MG63 (cell line): ENCODE measurements around the gene SPATS1. TPM values are rescaled to one million over a fixed set of nuclear protein-coding genes. Genes with fewer than 3 reads are reported as not detected.

ENCODE experiments used
- DNase-seq: peaks from one replicate; pipeline ENCODE4 v3.0.0-alpha.2; 2020
- H3K27me3 ChIP-seq: fragments of 250-450 bp; sonication (Bioruptor Pico); 2 replicates; pipeline ENCODE4 v1.5.1; 2020; ENCODE audit warnings: mild to moderate bottlenecking, moderate library complexity
- H3K36me3 ChIP-seq: fragments of 250-450 bp; sonication (Bioruptor Pico); 2 replicates; pipeline ENCODE4 v1.5.1; 2020; ENCODE audit warnings: mild to moderate bottlenecking, moderate library complexity
- H3K4me3 ChIP-seq: fragments of 250-450 bp; sonication (Bioruptor Pico); 2 replicates; pipeline ENCODE4 v1.5.1; 2020; ENCODE audit warnings: mild to moderate bottlenecking, moderate library complexity
- H3K9me3 ChIP-seq: fragments of 250-450 bp; sonication (Bioruptor Pico); 2 replicates; pipeline ENCODE4 v1.5.1; 2020; ENCODE audit warnings: mild to moderate bottlenecking, moderate library complexity
- total RNA-seq: library from RNA; depleted of rRNA; stranded (reverse); fragments of >200 nt; shearing (Covaris generic); gene quantifications from 2 replicates; pipeline ENCODE4 v1.2.3, GENCODE V29; 2014; ENCODE audit warnings: low replicate concordance; rRNA removed

Gene SPATS1
- total RNA-seq, 1 experiment from 2014 or later: not detected

DNA sequence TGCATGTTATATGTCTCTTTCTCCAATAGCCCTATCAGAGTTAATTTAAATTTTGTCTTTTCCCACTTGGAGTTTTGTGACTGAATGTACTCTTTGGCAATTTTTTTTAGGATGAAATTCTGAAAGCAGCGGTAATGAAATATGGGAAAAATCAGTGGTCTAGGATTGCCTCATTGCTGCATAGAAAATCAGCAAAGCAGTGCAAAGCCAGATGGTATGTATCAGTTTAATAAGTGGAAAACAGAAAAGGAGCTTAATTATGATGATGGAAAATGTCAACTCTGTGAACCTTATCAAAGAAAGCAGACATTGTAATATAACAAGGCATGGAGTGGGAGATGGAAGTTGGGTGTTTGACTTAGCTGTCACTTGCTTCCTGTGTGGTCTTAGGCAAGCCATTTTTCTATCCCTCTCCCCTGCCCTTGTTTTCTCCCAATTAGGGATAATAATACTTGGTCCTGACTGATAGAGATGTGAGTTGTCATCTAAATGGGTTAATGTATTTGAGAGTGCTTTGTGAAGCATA, 47.8 kb downstream of the SPATS1 start:
- Histone ChIP-seq H3K27me3 (no peaks in the 10 kb centered on the region), H3K4me3 (no peak overlapping the region)
- DNase-seq: no peak

More for the DNA sequence above, 47.8 kb downstream of the SPATS1 start:
- H3K36me3 ChIP-seq: peaks cover 64% of the 10 kb centered on the region
- H3K9me3 ChIP-seq: no peaks in the 10 kb centered on the region; the same call in 1 of the 2 replicates

Other genes with a start within 250 kb of the SPATS1 start
- 362 and 399 TPM in 2 replicates for gene MRPL14, start 215.2 kb upstream of the SPATS1 start, total RNA-seq
- gene TMEM63B, start 215.1 kb upstream of the SPATS1 start, total RNA-seq: 18.4 and 35.3 TPM in 2 replicates
- not detected in 2 replicates for gene CAPN11, start 183.8 kb upstream of the SPATS1 start, total RNA-seq
- not detected in 2 replicates for gene MYMX, start 125.7 kb upstream of the SPATS1 start, total RNA-seq
- gene SLC29A1, start 119.1 kb upstream of the SPATS1 start, total RNA-seq: 118 and 130 TPM in 2 replicates
- 5,432 and 5,573 TPM in 2 replicates for gene HSP90AB1, start 95.5 kb upstream of the SPATS1 start, total RNA-seq
- gene SLC35B2, start 85.1 kb upstream of the SPATS1 start, total RNA-seq: 386 and 631 TPM in 2 replicates
- 24.4 and 35.2 TPM in 2 replicates for gene NFKBIE, start 77.1 kb upstream of the SPATS1 start, total RNA-seq
- 0.20 TPM in 1 of 2 replicates, not detected in the other for gene TMEM151B, start 72.2 kb upstream of the SPATS1 start, total RNA-seq
- 52.9 and 92.6 TPM in 2 replicates for gene AARS2, start 29.3 kb upstream of the SPATS1 start, total RNA-seq
- gene CDC5L, start 45.1 kb downstream of the SPATS1 start, total RNA-seq: 89.6 and 116 TPM in 2 replicates